G401 (cell line): ENCODE results near the gene GMNC. TPM values are rescaled to one million over a fixed set of nuclear protein-coding genes. Genes with fewer than 3 reads are reported as not detected.

Experiments used
- DNase-seq: peaks from one replicate; pipeline ENCODE4 v3.0.0-alpha.2; 2015; ENCODE audit warnings: low spot score
- in situ Hi-C: cut with HindIII; loops from 2 replicates; pipeline ENCODE4 v1.10.0; 2016; ENCODE audit warnings: low sequenced_read_pairs, mixed read lengths
- total RNA-seq: library from RNA; depleted of rRNA; stranded (reverse); fragments of >200 nt; shearing (Covaris generic); gene quantifications from 2 replicates; pipeline ENCODE4 v1.2.3, GENCODE V29; 2014

The GMNC gene
- total RNA-seq, 1 experiment from 2014 or later, result 0.03 TPM

DNA sequence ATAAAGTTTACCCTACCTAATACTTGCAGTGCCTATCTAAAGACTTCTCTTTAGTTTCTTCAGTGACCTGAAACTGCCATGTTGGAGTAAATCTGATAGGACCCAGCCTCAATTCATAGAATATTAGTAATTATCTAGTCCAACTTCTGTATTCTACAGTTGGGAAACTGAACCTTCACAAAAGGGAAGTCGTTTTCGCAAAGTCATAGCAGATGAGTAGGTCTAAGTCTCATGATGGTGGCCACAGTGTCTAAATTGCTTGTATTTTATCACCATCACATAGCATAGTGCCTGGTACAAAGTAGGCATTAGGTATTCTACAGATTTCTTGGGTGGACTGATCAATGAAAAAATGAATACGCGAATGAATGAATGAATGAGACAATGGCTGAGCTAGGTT is 8.4 kb downstream of the GMNC start:
- in situ Hi-C loops, result no loop called here

DNA sequence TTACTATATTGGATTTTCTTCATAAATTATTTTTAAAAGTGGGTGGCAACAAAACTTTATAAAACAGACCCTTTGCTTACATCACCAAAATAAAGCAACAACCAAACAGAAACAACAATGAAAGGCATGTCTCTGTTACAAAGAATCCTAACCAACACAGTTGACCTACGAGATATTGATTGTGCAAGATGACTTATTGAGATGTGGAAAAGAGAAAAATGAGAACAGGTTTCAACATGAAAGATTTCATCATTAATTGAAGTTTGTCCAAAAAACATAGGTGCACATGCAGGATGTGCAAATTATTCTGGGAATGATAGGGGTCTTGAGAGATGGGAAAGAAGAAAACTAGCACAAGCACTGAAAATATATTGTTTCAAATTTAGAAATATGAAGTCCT is 9.0 kb downstream of the GMNC start:
- no peak for DNase-seq
- in situ Hi-C loops, result no loop called here

More for the DNA sequence above, 8.4 kb downstream of the GMNC start:
- no peak for DNase-seq

DNA sequence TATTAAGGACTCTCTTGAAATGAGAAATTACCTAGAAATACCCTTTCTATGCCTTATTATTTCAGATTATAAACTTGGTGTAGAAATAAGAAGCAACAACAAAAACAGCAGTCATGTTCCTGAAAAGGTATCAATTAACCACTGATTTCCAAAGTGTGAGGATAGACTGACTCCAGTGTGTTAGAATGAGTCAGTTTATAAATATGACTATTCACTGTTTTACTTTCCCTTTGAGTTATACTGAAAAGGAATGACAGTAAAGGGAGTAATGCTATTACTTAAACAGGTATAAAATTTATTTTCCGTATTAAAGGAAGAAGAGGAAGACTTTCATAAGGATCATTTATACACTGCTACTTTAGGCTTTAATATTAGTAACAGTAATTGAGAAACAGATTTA is 12.9 kb downstream of the GMNC start:
- no peak for DNase-seq
- in situ Hi-C loops, result no loop called here

DNA sequence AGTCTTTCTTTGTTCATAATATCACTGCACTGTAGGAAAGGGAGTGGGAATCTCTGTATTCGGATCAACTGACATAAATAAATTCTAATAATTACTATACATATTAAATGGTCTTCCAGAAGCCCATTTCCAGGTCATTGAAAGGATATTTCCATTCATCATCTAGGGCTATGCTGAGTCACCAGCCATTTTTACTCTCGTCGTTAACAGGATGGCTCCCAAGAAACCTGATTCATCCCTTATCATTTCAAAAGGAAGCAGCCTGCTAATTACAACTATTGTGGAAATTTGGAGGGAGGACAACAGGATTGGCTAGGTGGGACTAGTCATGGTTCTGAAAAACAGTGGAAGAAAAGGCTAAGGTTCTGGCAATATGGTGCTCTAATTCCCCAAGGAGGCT is 13.6 kb downstream of the GMNC start:
- DNase-seq, result no peak
- in situ Hi-C loops, result no loop called here

DNA sequence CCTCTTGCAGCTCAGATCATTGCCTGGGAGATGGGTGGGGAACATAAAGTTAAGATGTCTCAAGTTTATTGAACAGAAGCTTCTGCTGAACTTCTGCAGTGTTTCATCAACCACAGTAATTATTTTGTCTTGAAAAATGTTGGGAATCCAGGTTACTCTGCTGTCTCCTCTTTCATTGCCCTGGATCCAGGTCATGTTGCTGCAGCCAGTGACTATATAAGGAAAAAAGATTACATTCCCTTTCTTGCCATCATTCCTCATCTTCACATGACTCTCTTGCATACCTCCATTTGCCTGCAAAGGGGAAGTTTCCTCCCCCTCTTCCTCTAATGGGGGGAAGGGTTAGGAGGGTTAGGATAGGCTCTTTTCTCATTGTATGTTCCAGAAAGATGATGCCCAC is 15.1 kb downstream of the GMNC start:
- in situ Hi-C loops, result no loop called here
- DNase-seq, result no peak

DNA sequence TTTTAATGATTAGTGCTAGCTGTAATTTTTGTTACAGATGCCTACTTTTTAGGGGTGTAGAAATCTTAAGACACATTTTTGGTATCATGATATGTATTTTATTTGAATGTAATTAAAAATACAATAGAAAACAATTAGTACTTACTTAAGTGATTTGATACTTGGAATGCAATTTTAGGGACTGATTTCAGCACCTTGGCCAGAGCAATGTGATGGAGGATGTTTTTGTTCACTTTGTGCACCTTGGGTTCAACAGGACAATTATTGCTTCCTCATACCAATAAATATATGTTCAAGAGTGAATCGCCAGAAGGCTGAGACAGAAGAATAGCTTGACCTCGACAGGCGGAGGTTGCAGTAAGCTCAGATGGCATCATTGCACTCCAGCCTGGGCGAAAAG is 22.3 kb downstream of the GMNC start:
- in situ Hi-C loops, result no loop called here

DNA sequence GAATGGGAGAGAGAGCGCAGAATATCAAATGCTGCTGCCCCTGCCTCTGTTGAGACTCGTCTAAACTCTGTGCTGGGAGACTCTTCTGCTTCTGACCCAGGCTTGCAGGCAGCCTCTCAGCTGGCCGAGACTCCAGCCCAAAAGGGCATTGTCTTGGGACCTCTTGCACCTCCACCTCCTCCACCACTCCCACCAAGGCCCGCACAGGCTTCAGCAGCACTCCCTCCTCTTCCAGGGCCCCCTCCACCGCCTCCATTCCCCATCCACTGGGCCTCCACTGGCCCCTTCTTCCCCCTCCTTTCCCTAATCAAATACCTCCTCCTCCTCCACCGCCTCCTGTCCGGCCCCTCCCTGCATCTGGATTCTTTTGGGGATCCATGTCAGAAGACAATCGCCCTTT is 31.3 kb downstream of the GMNC start:
- in situ Hi-C loops, result no loop called here
- no peak for DNase-seq

More for the DNA sequence above, 22.3 kb downstream of the GMNC start:
- DNase-seq, result no peak

DNA sequence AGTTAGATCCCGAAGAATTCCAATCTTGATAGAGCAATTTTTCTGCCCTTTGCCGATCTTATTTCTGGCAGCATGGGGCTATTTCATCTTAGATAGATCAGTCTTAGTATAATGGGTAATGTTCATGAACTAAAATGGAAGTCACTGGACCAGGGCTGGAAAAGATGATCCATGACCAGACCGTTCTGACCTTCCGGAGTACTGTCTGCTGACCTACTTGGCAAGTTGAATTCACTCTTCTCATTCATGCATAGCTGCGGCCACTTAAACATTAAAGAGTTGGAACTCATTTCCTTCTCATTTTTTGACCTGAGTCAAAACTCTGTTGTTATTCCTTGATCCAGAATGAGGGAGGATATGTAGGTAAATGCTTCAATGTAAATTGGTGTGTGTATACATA is 32.5 kb downstream of the GMNC start:
- in situ Hi-C loops, result no loop called here

DNA sequence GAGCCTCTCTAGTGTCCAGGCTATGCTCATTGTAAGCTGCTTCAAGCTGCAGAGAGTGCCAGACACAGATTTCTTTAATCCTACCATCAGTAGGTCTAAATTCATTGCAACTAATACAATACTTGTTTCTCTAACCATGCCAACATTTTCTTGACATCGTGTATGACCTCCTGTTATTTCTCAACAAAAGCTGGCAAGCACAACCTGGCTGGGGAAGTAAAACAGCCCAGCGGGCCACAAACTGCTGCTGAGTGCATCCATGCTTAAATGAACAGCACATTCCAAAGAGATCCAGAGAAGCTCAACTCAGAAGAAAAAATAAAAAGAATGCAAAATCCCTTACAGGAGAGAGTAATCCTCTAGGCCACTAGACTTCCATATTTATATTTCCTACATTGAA is 36.5 kb downstream of the GMNC start:
- peak; percentile 63 for DNase-seq
- in situ Hi-C loops, result no loop called here

More for the DNA sequence above, 32.5 kb downstream of the GMNC start:
- no peak for DNase-seq

DNA sequence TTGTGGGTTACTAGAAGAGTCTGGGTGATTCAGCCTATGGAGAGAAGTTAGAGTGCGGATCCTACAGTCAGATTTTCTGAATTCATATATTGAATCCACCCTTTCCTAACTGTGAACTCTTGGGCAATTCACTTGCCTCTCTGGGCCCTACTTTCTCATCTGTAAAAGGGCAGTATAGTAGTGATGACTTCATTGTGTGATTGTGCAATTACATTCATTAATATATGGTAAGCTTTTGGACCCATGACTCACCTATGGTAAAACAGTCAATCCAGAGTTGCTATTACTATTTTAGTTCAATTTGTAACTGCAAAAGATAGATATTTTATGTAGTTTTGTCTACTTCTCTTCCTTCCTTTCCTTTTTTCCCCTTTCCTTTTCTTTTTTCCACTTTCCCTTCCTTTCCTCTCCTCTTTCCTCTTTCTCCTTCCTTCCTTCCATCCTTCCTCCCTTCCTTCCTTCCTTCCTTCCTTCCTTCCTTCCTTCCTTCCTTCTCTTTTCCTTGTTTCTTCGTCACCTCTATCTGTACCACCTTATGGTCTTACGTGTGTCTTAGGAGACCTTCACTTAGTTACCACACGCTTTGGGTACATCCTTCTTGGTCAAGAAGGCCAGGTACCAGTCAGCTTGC is 37.0 kb downstream of the GMNC start:
- in situ Hi-C loops, result no loop called here
- no peak for DNase-seq

DNA sequence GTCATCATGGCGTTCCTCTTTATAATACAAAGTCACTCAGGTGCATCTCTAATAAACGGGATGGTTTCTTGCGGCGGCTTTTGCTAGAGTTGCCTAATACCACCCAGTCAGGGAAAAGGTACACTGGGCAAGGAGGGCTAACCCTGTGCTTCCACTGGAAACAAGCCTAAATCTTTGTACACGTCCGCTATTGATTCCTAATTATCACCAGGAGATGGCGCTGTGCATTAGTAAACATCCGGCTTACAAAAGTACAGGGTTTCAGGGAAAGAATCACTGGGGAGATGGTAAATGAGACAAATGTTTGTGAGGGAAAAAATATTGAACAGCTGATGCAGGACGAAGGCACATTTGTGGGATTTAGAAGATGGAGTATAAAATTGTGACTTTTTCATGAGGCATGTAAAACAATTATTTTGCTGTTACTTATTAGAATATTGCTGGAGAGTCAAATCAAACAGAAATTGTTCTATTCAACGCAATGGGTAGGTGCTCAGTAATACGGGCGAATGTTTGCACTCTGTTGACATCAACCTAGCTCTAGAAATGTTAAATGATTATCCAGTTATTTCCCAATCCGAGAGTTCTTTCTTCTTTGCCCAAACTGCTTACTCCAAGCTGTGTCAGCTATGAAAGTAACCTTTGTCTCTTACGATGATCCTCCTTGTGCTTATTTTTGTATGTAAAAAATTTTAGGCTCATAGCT is 50.6 kb downstream of the GMNC start:
- in situ Hi-C loops, result no loop called here
- peak; percentile 60 for DNase-seq

DNA sequence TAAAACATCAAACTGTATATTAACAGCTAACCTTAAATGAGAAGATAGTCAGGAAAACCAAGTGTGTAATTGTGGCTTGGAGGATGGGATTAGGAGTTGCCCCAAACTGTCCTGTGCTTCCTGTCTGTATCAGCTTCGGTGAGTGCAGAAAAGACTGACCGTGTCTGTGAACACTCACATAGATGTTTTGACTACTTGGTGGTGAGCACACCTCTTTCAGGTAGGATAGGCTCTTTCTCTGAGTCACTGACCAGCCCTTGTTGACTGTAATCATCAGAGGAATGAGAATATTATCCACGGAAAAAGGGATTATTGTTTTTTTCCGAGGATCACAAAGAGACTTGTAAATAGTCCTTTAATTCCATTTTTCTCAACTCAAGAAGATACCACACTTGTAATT is 51.5 kb downstream of the GMNC start:
- in situ Hi-C loops, result no loop called here

DNA sequence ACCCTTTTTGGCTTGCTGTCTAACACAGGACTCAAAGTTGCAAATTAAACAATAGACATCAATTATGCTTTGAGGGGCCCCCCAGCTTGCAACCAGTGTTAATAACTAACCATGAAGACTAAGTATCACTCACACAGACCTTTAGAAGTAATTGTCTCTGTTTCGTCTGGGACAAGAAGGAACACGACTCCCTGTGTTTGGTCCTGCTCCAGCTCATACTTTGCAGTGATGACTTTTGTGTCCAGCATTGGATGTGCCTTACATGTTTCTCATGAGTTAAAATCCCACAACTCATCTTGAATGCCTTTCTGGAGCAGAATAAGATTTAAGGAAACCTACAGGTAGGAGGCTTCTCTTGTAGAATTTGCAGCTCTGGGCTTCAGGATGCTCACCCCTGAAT is 53.1 kb downstream of the GMNC start:
- in situ Hi-C loops, result no loop called here
- DNase-seq, result no peak

More for the DNA sequence above, 51.5 kb downstream of the GMNC start:
- no peak for DNase-seq

DNA sequence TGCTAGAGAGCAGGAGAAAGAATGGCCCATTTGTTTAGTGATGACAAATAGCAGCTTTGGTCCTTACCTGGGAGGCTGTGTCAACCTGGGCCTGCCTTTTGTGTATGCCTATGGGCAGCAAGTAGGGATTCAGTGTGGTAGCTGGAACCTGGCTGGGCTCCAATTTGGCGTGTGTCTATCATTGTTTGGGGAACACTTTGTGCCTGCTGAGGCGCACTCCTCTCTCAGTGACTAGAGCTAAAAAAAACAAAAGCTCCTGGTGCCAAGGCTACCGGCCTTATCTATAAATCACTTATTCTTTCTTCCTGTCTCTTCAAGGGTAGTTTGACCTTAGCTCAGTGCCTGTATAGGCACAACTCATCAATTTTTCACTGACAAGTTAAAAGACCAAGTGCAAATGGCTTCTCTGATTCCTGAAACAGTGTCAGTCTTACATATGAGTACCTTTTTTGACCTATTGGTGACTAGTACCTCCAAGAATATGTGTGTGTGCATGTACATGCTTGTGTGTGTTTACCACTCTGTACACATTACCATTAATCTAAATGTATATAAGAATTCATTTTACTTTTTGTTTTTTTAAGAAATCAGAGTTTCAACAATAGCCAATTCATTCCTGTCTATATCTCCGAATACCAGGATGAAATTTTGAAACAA is 54.6 kb downstream of the GMNC start:
- in situ Hi-C loops, result no loop called here
- no peak for DNase-seq
